Neutrophil (primary cell): ENCODE data around the gene RUNX2.
A peak's percentile ranks its signal among the peaks of the same experiment; 100 is the strongest.

ENCODE experiments used
- H3K27ac ChIP-seq: fragments of 200-600 bp; sonication (generic); 2 replicates; pipeline ENCODE4 v1.5.1; 2016; ENCODE audit warnings: mild to moderate bottlenecking, moderate library complexity
- H3K27me3 ChIP-seq: fragments of 200-600 bp; sonication (generic); 2 replicates; pipeline ENCODE4 v1.6.0; 2016; ENCODE audit warnings: mild to moderate bottlenecking
- H3K36me3 ChIP-seq: fragments of 200-600 bp; sonication (generic); 2 replicates; pipeline ENCODE4 v1.5.1; 2017
- H3K4me1 ChIP-seq, 2 experiments: fragments of 200-600 bp in 1 of 2; sonication (generic) in 1 of 2; 1 replicate in 1 of 2; 2 replicates in 1 of 2; pipeline versions ENCODE4 v1.5.1 to v1.6.1; 2013 to 2016; ENCODE audit warnings: low read depth in 1 of 2, low read length in 1 of 2, mild to moderate bottlenecking in 1 of 2, moderate library complexity in 1 of 2; ENCODE audit not compliant: control insufficient read depth in 1 of 2, insufficient read depth in 1 of 2
- H3K4me3 ChIP-seq, 2 experiments: fragments of 200-600 bp in 1 of 2; sonication (generic) in 1 of 2; 1 replicate in 1 of 2; 2 replicates in 1 of 2; pipeline ENCODE4 v1.5.1; 2013 to 2016; ENCODE audit warnings: low read depth in 1 of 2, low read length in 1 of 2, mild to moderate bottlenecking in 1 of 2, moderate library complexity in 1 of 2
- H3K9me3 ChIP-seq: fragments of 200-600 bp; sonication (generic); 2 replicates; pipeline ENCODE4 v1.5.1; 2016
- CTCF ChIP-seq: fragments of 200-600 bp; sonication (generic); IDR thresholded peaks from 2 replicates; pipeline ENCODE4 v1.5.1; 2016; ENCODE audit warnings: antibody characterized with exemption

RUNX2 gene

GRCh38 chr6:45479834-45480751 lies 152.0 kb downstream of the RUNX2 start:
- TF ChIP-seq CTCF: no peak
- Histone ChIP-seq H3K27me3 (no peaks in the 10 kb centered on the region), H3K36me3 (no peaks in the 10 kb centered on the region), H3K9me3 (no peaks in the 10 kb centered on the region), H3K4me1 (peaks cover 62 to 63% of the 10 kb centered on the region in 2 experiments), H3K27ac (peak overlapping the region; percentile 84), H3K4me3 (peak overlapping the region; percentile 1 to 12)

GRCh38 chr6:45480752-45481415 lies 152.8 kb downstream of the RUNX2 start:
- H3K4me3 ChIP-seq: peak overlapping the region in 1 of 2 experiments; percentile 1
- no peak for TF ChIP-seq CTCF
- H3K36me3 ChIP-seq: no peaks in the 10 kb centered on the region
- H3K27ac ChIP-seq: peak overlapping the region; percentile 84
- H3K4me1 ChIP-seq: peaks cover 64 to 68% of the 10 kb centered on the region in 2 experiments
- H3K9me3 ChIP-seq: no peaks in the 10 kb centered on the region
- no peaks in the 10 kb centered on the region for H3K27me3 ChIP-seq

- no peak overlapping the region for H3K27ac ChIP-seq
- H3K9me3 ChIP-seq: no peaks in the 10 kb centered on the region
These were observed 154.9 kb downstream of the RUNX2 start for GRCh38 chr6:45483021-45483420.

GRCh38 chr6:45483501-45483900 lies 155.4 kb downstream of the RUNX2 start:
- no peak for TF ChIP-seq CTCF
- Histone ChIP-seq H3K4me1 (peaks cover 45% of the 10 kb centered on the region in 2 experiments), H3K9me3 (no peaks in the 10 kb centered on the region), H3K27me3 (no peaks in the 10 kb centered on the region), H3K27ac (no peak overlapping the region), H3K36me3 (no peaks in the 10 kb centered on the region), H3K4me3 (no peak overlapping the region)

More at GRCh38 chr6:45483021-45483420, 154.9 kb downstream of the RUNX2 start:
- no peaks in the 10 kb centered on the region for H3K27me3 ChIP-seq
- H3K4me1 ChIP-seq: peaks cover 50% of the 10 kb centered on the region in 2 experiments
- TF ChIP-seq CTCF: no peak
- no peaks in the 10 kb centered on the region for H3K36me3 ChIP-seq
- no peak overlapping the region for H3K4me3 ChIP-seq

GRCh38 chr6:45486736-45487135 lies 158.6 kb downstream of the RUNX2 start:
- no peak overlapping the region for H3K4me3 ChIP-seq
- H3K27ac ChIP-seq: no peak overlapping the region
- no peaks in the 10 kb centered on the region for H3K9me3 ChIP-seq
- H3K27me3 ChIP-seq: no peaks in the 10 kb centered on the region
- H3K4me1 ChIP-seq: peaks cover 13 to 16% of the 10 kb centered on the region in 2 experiments
- no peak for TF ChIP-seq CTCF
- peaks cover 1% of the 10 kb centered on the region for H3K36me3 ChIP-seq
